B cell (primary cell): ENCODE data around the gene HSD17B1. TPM values are rescaled to one million over a fixed set of nuclear protein-coding genes. Genes with fewer than 3 reads are reported as not detected.

Experiments used
- ATAC-seq: fragments of 200-7000 bp; cut with Tn5 transposase; one replicate; pipeline ENCODE4 v1.10.0; 2021; ENCODE audit warnings: low read depth, mild to moderate bottlenecking, moderate number of reproducible peaks, moderate library complexity
- CTCF ChIA-PET: fragments of 350-600 bp; sonication (Branson Sonifier 250); formaldehyde crosslinking; loops from one replicate; lab custom pipeline; 2021; ENCODE audit warnings: antibody characterized with exemption, inconsistent platforms; lab: Charles Lee
- POLR2A ChIA-PET: fragments of 350-600 bp; sonication (Branson Sonifier 250); formaldehyde crosslinking; loops from one replicate; lab custom pipeline; 2021; ENCODE audit warnings: antibody characterized with exemption; lab: Charles Lee
- DNase-seq: peaks from one replicate; pipeline ENCODE4 v3.0.0; 2013
- H2AFZ ChIP-seq: 2 replicates; pipeline ENCODE4 v1.6.1; 2012; ENCODE audit warnings: mild to moderate bottlenecking, low read depth, low read length; ENCODE audit not compliant: insufficient read depth, poor library complexity, severe bottlenecking
- H3K27ac ChIP-seq, 2 donors: 1 replicate in 1 of 2; 2 replicates in 1 of 2; pipeline ENCODE4 v1.5.1; 2012 to 2013; ENCODE audit warnings: low read length in 2 of 2, mild to moderate bottlenecking in 2 of 2, moderate library complexity in 1 of 2
- H3K27me3 ChIP-seq, 4 experiments: fragments of 200-600 bp in 1 of 4; sonication (generic) in 1 of 4; replicated peaks in 1 of 4; 1 replicate in 2 of 4; 2 replicates in 2 of 4; pipeline versions ENCODE4 v1.6.1 to v1.7.0; 2013 to 2016; ENCODE audit warnings: low read length in 3 of 4, mild to moderate bottlenecking in 2 of 4, mixed read lengths in 1 of 4, moderate library complexity in 1 of 4; ENCODE audit not compliant: insufficient read depth in 4 of 4, control insufficient read depth in 3 of 4; ENCODE audit errors: control extremely low read depth in 1 of 4
- H3K36me3 ChIP-seq, 2 experiments: replicated peaks in 1 of 2; 1 replicate in 1 of 2; 2 replicates in 1 of 2; pipeline versions ENCODE4 v1.6.1 to v1.7.1; 2013; ENCODE audit warnings: low read length in 1 of 2; ENCODE audit not compliant: insufficient read depth in 2 of 2, control insufficient read depth in 1 of 2; ENCODE audit errors: control extremely low read depth in 1 of 2, extremely low read depth in 1 of 2
- H3K4me1 ChIP-seq, 2 donors: fragments of 200-600 bp in 1 of 2; sonication (generic) in 1 of 2; 1 replicate in 1 of 2; 2 replicates in 1 of 2; pipeline versions ENCODE4 v1.5.1 to v1.6.1; 2013 to 2017; ENCODE audit warnings: low read length in 2 of 2; ENCODE audit not compliant: control insufficient read depth in 2 of 2, insufficient read depth in 2 of 2
- H3K4me2 ChIP-seq: replicated peaks from 2 replicates; pipeline ENCODE3; 2012; ENCODE audit warnings: mild to moderate bottlenecking, low read depth, low read length; ENCODE audit not compliant: poor library complexity, severe bottlenecking
- H3K4me3 ChIP-seq, 5 experiments: fragments of 200-600 bp in 1 of 5; sonication (generic) in 1 of 5; 1 replicate in 3 of 5; 2 replicates in 2 of 5; pipeline versions ENCODE4 v1.5.1 to v1.7.0; 2011 to 2016; ENCODE audit warnings: low read length in 4 of 5, mild to moderate bottlenecking in 4 of 5, low read depth in 2 of 5, control low read depth in 1 of 5, moderate library complexity in 1 of 5; ENCODE audit not compliant: insufficient read depth in 1 of 5; ENCODE audit errors: control extremely low read depth in 1 of 5, extremely low read depth in 1 of 5
- H3K79me2 ChIP-seq: fragments of 200-600 bp; sonication (generic); one replicate; pipeline ENCODE4 v1.6.0; 2016; ENCODE audit warnings: low read length; ENCODE audit not compliant: control insufficient read depth, insufficient read depth
- H3K9ac ChIP-seq: fragments of 200-600 bp; sonication (generic); 2 replicates; pipeline ENCODE4 v1.6.1; 2017; ENCODE audit warnings: mild to moderate bottlenecking, low read length, moderate library complexity
- H3K9me3 ChIP-seq, 3 donors: one replicate each; pipeline versions ENCODE4 v1.6.1 to v1.7.1; 2013; ENCODE audit warnings: low read length in 2 of 3; ENCODE audit not compliant: control insufficient read depth in 2 of 3, insufficient read depth in 1 of 3; ENCODE audit errors: control extremely low read depth in 1 of 3
- H4K20me1 ChIP-seq: 2 replicates; pipeline ENCODE4 v1.6.0; 2012; ENCODE audit warnings: mild to moderate bottlenecking, low read length; ENCODE audit not compliant: insufficient read depth, control insufficient read depth, poor library complexity, severe bottlenecking
- H3K27ac Mint-ChIP-seq: one replicate; pipeline ENCODE4 v1.8.0; 2021; ENCODE audit warnings: mixed read lengths
- H3K27me3 Mint-ChIP-seq: one replicate; pipeline ENCODE4 v1.8.0; 2021; ENCODE audit warnings: mixed read lengths
- H3K4me1 Mint-ChIP-seq: one replicate; pipeline ENCODE4 v1.8.0; 2021; ENCODE audit warnings: mixed read lengths
- H3K4me3 Mint-ChIP-seq: one replicate; pipeline ENCODE4 v1.8.0; 2021; ENCODE audit warnings: mixed read lengths
- H3K9me3 Mint-ChIP-seq: one replicate; pipeline ENCODE4 v1.8.0; 2022; ENCODE audit warnings: mixed read lengths; ENCODE audit not compliant: insufficient read depth
- CTCF ChIP-seq: fragments of 200-600 bp; IDR thresholded peaks from one replicate; pipeline ENCODE4 v1.8.0; 2022; ENCODE audit warnings: antibody characterized with exemption, mild to moderate bottlenecking
- EZH2 ChIP-seq: IDR thresholded peaks from 2 replicates; pipeline ENCODE4 v1.6.1; 2012; ENCODE audit warnings: borderline replicate concordance, low read depth, mild to moderate bottlenecking, moderate library complexity, low read length; ENCODE audit not compliant: insufficient read depth, poor library complexity, severe bottlenecking
- WGBS: methylation state at CpG from one replicate; pipeline ENCODE4 v1.1.5; 2013; ENCODE audit warnings: missing lambda C conversion rate; ENCODE audit not compliant: insufficient coverage; 5-methylcytosine and 5-hydroxymethylcytosine counted together
- intact Hi-C: fragments of 100-400 bp; cut with micrococcal nuclease; formaldehyde crosslinking; loops from one replicate; pipeline ENCODE4 v1.10.0; 2022
- polyA plus RNA-seq: library from polyadenylated mRNA; depleted of rRNA; stranded (reverse); fragments of >200 nt; gene quantifications from 2 replicates; pipeline ENCODE4 v1.2.3, GENCODE V29; 2012
- total RNA-seq, 2 donors: library from RNA; stranded (reverse); fragments of 120-200 nt in 1 of 2; gene quantifications; 1 replicate in 1 of 2; 2 replicates in 1 of 2; pipeline versions ENCODE4 v1.2.3 to v1.2.4, GENCODE V29; 2013 to 2022

HSD17B1 gene
- total and polyA plus RNA-seq, 2 donors (not counting 1 experiment from before 2014, with no cell fraction given) = 1.3 to 3.3 TPM

DNA sequence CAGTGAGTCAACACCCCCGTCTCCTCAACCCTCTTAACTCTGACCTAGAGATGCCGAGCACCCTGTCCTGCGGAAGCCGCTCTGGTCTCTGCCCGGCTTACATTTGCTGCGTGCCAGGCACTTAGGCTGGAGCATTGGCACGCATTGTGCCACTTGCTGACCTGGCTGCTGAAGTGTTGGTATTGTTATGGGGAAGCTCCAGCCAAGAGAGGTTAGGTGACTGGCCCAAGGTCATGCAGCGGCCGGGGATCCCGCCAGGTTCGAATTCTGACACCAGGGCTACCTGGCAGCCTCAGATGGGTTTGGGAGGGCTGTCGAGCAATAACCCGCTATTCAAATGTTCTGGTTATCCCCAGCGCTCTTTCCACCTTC lies 5.0 kb upstream of the HSD17B1 start:
- H3K27me3 ChIP-seq = no peaks in the 10 kb centered on the region
- no peaks in the 10 kb centered on the region for H3K9me3 Mint-ChIP-seq
- WGBS = 87% methylated on average over 14 of the region's 14 CpGs
- no peaks in the 10 kb centered on the region for H3K27me3 Mint-ChIP-seq
- ChIA-PET CTCF (interaction anchor here (0.7 to 3.0 kb wide), 14 partner anchors 9 to 435 kb away, joined by 3 to 39 read pairs (median 4); partner anchors contain the start of genes DHX58, MLX, NAGLU and PSMC3IP), POLR2A (interaction anchor here (1.0 to 2.1 kb wide), 7 partner anchors 12 to 276 kb away, joined by 3 to 12 read pairs (median 6); partner anchors contain the start of genes BECN1, MLX, NAGLU and PSMC3IP)
- H3K4me1 Mint-ChIP-seq = peaks cover 16% of the 10 kb centered on the region
- H3K4me3 ChIP-seq = peak overlapping the region in 1 of 5 experiments; percentile 48
- H3K4me2 ChIP-seq = peak overlapping the region; percentile 80
- H3K79me2 ChIP-seq = peaks cover 3% of the 10 kb centered on the region
- peaks cover 10 to 16% of the 10 kb centered on the region in 2 donors for H3K4me1 ChIP-seq
- DNase-seq (no peak), ATAC-seq (no peak)
- peak overlapping the region; percentile 66 for H2AFZ ChIP-seq
- H3K36me3 ChIP-seq = peaks cover 0 to 4% of the 10 kb centered on the region in 2 experiments
- TF ChIP-seq CTCF (no peak), EZH2 (no peak)
- intact Hi-C loops = loop anchor here (1.0 kb wide), 5 partner anchors 11 to 31 kb away; partner anchors contain the start of genes COASY, MLX and NAGLU
- peak overlapping the region; percentile 10 for H3K27ac Mint-ChIP-seq
- H3K4me3 Mint-ChIP-seq = peak overlapping the region; percentile 74
- H3K9ac ChIP-seq = peak overlapping the region; percentile 62
- peaks cover 10% of the 10 kb centered on the region for H4K20me1 ChIP-seq
- no peak overlapping the region for H3K27ac ChIP-seq
- H3K9me3 ChIP-seq = no peaks in the 10 kb centered on the region
